HG02678 (cell line): ENCODE data around the gene HPCA.

Experiments
- ATAC-seq: cut with Tn5 transposase; IDR thresholded peaks from one replicate; pipeline ENCODE4 v1.9.1; 2021; ENCODE audit warnings: mild to moderate bottlenecking, moderate library complexity; ENCODE audit not compliant: unreplicated experiment

The HPCA gene

DNA sequence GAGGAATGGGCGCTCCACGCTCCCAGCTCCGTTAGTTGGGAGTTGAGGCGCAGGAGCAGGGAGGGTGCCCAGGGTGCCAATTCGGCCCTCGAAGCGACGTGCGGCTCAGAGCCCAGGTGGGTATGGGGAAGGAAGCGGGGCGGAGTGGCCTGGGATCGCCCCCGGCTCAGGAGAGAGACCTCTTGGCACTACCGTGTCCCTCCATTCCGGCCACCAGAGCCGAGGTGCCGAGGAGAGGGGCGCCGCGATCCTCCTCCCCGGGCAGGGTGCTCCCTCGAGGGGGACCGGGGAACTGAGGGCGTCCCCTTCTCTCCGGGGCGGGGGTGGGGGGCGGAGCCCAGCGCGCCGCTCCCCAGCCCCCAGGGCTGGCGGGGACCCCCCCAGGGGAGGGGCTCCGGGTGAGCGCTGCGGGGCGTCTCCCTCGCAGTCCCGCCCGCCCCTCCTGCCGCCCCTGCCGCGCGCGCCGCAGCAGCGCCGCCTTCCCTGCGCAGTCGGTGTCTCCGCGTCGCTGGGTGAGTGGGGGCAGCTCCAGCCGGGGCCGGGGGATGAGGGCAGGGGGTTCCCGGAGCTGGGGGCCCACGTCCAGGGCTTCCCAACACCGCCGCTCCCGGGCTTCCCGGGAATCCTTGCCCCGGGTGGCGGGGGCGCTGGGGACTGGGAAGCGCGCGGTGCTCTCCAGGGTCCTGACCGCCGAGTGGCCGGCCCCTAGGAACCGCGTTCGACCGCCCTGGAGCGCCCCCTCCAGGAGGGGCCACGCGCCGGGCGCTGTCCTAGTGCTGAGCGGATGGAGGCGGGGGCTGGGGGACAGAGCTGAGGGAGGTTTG lies at the start of gene HPCA:
TSS of gene HPCA (plus strand) at position 488 of the 824 bp plus-strand sequence. CDS start 2,408 bp downstream, outside the sequence.
- ATAC-seq: no peak

DNA sequence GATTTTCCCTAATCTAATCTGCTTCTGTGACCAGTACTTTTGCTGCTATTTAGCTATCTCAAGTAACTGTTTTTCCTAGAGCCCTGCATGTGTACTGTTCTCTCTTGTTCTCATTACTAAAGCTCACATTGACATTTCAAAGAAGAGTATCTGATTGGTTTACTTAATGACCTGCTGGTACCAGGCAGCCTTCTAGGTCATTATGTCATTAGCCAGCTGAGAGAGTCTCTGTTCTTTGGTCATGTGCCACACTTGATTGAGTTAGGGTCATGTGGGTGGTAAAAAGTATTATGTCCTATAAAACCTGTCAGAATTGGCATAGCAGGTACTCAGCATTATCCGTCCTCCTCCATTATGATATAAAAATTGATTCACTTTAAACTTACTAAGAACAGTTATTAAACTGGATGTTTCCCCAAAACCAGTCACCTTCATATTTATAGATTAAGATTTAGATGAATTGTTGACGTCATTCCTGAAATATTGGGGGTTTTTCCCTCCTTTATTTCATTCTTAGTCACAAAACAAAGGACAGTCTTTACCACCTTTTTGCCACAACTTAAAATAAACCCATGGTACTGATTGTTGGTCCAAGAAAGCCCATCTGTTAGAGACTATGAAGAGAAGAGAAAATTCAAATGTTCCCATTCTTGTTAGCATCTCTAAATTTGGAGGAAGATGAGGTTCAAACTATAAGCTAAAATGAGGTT lies 37.8 kb upstream of the HPCA start:
- ATAC-seq: no peak

- no peak for ATAC-seq
Measured at GRCh38 chr1:32855861-32856617, 30.3 kb upstream of the HPCA start.

DNA sequence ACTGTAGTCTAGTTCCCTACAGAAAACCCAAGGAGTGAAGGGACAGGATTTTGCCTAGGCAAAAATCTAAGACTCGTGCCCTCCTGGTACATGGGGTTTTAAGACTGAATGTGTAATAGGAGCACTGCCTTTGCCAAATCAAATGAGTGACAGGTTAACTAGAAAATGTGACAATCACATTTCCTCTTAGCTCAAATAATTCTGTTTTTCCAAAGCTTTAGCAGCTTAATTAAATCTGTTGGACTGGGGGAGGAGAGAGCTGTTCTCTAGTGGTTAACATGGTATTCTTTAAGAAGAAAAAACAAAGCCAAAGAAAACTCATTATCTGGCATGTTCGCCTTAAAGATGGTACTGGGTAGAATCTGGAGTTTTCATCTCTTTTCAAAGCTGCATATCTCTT lies 28.2 kb upstream of the HPCA start:
- ATAC-seq: no peak

GRCh38 chr1:32858791-32859190 lies 27.5 kb upstream of the HPCA start:
- no peak for ATAC-seq

DNA sequence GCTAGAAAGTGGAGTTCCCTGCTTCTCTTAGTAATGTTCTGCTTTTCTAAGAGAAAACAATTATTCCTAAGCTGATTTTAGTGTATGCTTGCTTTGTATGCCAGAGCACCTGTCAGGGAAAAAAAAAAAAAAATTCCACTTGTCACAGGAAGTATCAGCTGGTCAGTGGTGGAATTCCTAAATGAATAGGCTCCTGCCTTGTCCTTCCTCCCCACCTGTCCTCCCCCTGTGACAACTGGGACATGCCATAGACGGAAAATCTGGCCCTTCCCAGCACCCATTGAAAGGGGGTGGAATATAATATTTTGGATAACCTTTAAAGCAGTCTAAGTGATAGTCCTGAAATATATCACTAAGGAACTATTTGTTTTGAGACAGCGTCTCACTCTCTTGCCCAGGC lies 26.4 kb upstream of the HPCA start:
- ATAC-seq: no peak

DNA sequence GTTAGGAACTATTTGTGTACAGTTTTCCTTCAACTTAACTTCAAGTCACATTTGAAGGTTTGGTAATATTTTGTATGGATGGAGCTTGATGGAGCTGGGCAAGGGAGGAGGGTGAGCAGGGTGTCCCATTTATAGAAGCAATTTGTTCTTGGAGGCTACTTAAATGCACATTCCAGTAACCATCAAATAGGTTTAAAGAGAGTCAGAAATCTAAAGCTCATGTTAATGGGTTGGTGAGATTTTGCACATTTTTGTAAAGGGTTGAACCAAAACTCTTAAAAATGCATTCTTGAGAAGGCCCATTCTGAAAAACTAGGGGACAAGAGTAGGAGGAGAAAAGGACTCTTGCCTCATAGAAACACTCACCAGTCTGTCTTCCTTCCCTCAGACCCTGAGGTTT lies 25.7 kb upstream of the HPCA start:
- no peak for ATAC-seq

GRCh38 chr1:32861904-32862695 lies 24.2 kb upstream of the HPCA start:
- no peak for ATAC-seq

DNA sequence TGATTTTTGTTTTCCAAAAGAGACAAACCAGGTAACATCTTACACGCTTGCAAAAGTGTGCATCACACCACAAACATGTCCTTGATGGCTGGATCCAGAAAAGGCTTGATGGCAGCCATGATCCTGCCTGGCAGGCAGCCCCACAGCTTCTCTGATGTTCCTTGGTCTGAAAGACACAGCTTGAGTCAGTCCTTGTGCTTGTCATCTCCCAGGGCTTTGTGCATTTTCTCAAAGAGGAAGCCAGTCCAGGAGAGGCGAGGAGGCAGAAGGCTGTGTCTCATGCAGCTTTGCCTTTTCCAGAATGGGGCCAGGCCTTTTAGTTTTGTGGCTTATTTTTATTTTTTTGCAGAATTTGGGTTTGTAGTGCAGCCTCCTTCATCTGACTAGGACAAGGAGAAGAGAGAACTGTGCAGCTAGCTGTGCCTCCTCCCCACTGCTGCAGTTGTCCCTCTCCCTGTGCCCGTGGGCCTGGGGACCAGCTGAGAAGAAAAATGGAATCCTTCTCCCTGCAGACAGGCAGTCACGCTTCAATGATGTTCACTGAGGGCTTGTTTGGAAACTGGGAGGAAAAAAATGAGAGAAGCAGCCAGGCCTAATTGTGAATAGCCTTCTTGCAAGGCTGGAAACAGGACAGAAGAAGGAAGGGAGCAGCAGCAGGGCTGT lies 22.9 kb upstream of the HPCA start:
- no peak for ATAC-seq

DNA sequence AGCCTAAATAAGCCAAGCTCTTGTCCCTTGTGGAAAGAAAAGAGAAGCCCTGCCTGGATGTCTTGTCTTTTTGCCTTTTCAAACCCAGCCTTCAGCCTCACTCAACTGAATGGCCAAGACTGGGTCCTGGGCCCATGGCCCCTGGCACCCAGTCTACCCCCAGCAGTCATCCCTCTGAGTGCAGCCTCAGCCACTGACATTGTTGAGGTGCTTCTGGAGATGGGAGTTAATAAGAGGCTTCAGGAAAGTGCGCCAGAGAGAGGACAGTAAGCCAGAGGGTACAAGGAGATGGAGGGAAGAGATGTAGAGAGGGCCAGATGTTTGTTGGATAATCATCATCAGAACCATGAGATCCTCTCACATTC lies 22.4 kb upstream of the HPCA start:
- no peak for ATAC-seq

GRCh38 chr1:32864375-32865019 lies 21.8 kb upstream of the HPCA start:
- no peak for ATAC-seq

- no peak for ATAC-seq
Measured at GRCh38 chr1:32865639-32866405, 20.5 kb upstream of the HPCA start.

- no peak for ATAC-seq
Measured at GRCh38 chr1:32867151-32867550, 19.1 kb upstream of the HPCA start.

DNA sequence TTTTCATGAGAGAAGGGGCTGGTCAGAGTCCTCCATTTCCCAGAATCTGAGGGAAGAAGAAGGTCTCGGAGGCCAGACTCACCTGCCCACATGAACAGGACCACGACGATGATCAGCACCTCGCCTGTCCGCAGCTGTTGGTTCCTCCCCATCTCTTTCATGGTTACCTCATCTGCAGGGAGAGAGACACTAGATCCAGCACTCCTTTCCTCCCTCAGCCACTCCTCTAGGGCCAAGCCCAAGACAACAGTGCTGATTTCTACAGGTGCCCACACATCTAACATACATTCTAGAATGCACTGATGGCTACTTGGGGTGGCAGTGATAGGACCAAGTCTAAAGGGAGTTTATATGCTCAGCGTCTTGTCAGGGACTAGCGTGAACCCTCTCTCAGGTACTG lies 18.6 kb upstream of the HPCA start:
- ATAC-seq: no peak

DNA sequence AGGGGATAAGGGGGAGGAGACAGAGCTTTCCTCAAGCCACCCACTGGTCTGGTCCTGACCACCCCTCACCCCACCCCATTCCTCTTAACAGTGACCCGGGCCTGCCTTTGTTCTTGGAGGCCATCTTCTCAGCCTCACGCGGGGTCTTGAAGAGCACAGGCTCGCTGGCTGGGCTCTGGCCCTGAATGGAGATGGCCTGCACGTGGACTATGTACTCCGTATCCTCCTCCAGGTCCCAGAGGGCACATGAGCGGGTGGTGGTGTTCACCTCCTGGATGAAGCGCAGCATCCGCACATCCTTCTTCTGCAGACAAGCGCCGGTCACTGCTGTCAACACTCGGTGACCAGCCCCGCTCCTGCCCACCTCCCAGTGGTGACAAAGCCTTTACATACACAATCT lies 18.2 kb upstream of the HPCA start:
- ATAC-seq: no peak

GRCh38 chr1:32868806-32869455 lies 17.4 kb upstream of the HPCA start:
- ATAC-seq: no peak

DNA sequence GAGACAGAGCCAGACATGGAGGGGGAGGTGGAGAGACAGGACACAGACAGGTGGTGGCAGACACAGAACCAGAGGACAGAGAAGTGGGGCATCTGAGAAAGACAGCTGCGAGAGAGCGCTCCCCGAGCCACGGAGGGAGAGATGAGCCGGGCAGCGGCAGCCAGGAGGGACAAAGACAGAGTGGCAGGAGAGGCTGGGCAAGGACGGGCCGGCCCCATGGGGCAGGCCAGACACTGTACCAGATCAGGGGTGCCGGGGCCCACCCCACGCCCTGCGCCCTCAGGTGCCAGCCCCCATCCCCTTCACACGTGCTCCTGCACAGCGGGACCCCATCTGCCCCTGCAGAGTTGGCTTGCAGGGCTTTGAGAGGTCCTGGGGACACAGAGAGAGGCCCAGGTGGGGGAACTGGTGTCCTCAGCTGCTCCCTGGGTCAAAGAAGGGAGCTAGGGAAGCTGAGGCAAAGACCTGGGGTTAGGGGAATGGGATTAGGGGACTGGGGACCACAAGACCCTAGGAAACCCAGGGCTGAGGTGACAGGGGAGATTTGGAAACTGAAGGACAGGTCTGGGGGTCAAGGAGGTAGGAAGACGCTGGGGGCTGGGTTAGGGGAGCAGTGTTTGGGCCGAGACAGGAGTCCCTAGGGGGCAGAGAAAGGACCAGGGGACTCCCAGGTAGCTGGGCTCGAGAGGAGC lies 16.2 kb upstream of the HPCA start:
- ATAC-seq: no peak
